ENCODE data around the gene ANOS1.
"Not testable (repeated sequence)": the region's sequence is repeated elsewhere in the genome, so short reads cannot be mapped to it uniquely, and the experiment has no call there.

Gene ANOS1

DNA sequence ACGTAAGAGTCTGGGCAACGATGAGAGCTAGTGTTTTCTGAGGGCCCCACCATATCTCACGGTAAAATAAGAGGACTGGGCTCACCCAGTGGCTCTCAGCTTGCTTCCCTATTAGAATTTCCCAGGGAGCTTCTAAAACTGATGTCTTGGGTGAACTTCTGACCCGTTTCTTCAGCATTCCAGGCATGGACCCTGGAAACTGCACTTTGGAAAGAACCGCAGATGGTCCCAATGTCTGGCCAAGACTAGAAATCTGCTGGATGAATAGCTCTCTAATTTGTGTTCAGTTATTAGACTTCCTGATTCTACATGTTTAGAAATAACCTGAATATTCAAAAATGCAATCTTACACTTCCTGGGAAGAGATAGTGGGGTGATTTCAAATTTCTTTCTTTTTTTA, 127.8 kb downstream of the ANOS1 start:
- DNase-seq, result no peak

DNA sequence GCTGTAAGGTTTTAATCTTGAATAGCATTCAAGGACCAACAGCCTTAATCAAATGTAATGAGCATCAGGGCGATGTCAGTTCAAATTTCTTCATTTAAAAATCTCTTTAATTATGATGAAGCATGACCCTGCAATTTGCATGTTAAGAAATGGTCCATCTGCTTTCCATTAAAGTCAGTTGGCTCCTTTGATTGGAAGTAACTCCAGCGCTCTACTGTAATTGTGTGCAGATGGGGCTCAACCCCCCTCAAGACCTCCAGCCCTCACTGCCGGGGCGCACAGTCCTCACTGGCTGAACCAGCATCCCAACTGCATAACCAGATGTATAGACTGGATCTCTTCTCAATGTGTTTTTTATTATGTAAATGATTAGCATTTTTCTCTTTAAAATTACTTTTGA, 140.4 kb downstream of the ANOS1 start:
- no peak for DNase-seq

DNA sequence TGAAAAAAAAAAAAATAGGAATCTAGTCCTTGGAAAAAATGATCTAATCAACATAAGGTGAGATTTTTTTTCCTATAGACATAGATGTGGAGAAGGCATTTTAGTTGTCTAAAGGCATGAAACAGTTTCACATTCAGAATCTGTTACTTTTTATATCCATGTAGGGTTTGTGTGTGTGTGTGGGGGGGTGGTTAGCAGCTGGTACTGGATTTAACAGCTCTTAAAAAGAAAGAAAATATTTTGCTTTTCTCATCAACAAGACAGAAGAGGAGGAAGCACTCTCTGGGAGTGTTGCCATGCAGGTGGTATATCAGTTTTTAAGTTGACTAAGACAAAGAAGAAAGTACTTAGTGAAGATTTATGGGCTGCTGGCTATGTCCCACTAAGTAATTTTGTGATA, 145.0 kb downstream of the ANOS1 start:
- no peak for DNase-seq

DNA sequence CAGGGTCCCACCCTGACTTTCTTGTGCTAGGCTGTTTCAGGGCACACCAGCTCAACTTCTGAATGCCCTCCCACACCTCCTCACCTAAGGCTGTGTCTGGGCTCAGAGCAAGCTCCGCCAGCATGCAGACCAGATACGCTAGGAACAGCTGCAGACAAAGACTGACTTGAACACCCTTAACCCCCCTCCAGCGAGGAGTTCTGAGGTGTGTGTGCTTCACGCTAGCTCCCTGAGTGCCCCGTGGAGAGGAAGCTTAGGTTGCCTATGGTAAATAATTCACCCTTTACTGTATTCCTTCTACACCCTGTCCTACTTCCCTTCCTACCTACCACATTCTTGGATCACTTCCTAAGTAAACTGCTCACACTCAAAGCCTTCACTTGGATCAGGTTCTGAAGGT, 152.3 kb downstream of the ANOS1 start:
- no peak for DNase-seq

DNA sequence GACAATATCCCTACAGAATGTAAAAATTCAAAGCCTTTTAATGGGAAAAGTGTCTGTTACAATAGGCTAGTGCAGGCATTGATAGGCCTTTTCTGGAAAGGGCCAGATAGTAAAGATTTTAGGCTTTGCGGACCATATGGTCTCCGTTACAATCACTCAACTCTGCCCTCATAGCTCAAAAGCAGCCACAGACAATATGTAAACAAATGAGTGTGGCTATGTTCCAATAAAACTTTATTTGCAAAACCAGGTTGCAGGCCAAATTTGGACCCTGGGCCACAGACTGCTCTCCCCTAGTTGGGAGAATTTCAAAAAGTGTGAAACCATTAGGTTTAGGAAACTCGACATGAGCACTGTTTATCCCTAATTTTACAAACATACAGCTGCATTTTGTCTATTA, 155.1 kb downstream of the ANOS1 start:
- DNase-seq, result no peak

DNA sequence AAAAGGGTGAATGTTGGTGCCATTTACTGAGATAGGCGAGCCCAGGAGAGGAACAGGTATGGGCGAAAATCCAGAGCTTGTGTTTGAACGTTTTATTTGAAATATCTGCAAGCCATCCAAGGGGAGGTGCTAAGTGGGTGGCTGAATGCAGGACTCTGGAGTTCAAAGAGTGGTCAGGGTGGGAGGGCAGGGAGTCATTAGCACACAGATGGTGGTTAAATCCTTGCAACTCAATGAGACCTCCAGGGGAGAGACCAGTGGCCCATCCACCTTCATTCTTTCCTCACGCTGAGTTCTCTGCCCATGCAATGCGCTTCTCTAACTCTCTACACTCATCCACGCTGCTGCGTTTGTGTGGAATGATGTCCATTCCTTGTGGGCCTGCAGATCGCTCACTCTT, 166.2 kb downstream of the ANOS1 start:
- no peak for DNase-seq

DNA sequence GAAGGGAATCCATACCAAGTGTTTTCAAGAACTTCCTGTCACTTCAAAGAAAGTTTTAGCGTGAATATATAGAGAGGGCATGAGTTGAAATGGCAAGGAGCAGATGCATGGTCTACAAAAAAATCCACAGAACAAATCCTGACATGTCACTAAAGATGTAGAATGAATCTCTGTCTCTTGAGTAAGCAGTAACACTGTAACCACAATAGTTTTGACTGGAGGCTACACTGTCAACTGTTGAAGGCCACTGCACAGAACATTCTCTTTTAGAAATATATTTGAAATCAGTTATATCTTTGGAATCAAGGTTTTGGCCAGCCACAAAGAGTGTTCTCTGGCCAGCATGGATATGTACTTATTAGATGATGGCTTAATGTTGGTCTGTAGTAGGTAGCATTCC, 183.5 kb downstream of the ANOS1 start:
- DNase-seq, result no peak

DNA sequence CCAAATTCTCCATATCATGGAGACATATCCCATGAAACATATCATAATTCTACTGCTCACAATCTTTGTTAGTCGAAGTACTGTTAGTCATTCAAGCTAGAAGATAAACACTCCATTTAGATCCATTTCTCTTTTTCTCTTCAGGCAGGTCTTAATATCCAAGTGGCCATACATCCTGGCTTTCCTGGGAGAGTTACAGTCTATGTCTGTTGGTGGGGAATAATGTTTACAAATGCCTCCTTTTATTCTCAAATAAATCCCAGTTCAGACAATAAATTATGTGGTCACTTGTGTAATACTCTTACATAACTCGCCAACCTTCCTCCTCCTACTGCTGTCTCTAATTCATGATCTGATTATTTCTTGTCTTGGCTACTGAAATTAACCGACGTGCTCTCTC, 185.2 kb downstream of the ANOS1 start:
- DNase-seq, result no peak

DNA sequence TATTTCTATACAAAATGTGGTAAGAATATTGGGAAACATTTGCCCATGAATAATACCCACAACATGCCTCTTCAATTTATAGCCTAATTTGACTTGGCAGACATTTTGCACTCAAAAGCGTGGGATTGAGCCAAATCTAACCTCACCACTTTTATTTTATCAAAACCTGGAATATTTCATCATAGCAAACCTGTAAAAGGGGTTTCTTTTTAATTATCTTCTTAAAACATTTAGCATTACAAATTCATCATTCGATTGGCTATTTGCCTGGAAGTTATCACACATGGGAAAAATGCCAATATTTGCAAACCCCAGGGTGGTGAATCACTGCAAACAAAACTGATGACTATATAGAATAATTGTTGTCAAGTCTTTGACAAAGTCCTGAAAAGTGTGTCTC, 211.1 kb downstream of the ANOS1 start:
- DNase-seq, result no peak

DNA sequence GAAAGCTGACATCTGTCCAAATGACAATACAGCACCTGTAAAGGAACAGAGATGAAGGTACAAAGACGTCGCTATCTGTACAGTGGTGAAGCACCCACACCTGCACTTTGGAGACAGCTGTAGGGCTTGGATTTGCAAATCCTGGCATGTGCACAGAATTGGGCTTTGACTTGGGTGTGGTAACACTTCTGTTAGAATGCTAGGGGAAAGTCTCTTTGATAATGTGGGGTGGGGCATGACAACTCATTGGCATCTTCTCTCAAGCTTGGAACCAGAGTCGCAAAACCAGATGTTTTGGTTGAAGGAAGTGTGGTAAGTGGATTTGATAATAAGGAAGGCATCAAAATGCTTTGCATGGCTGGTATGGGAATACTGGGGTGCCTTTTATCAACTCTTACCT, 211.8 kb downstream of the ANOS1 start:
- DNase-seq, result no peak

DNA sequence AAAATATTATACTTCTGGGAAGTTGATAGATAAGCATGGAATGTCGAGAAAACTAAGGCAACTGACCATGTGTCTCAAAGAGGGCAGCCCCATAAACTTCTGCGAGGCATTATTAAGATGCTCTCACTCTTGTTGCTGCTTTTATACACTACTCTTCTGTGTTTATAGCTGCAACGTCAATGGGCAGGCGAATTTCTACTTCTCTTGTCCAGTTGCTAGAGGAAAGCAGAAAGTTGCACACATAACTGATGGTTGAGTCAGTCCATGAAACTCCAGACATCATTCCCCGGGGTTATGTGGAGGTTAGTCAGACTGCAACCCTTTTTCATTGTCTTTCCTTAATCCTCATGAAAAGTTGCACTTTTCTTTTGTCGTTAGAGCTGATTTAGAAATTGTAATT, 227.5 kb downstream of the ANOS1 start:
- DNase-seq, result no peak

DNA sequence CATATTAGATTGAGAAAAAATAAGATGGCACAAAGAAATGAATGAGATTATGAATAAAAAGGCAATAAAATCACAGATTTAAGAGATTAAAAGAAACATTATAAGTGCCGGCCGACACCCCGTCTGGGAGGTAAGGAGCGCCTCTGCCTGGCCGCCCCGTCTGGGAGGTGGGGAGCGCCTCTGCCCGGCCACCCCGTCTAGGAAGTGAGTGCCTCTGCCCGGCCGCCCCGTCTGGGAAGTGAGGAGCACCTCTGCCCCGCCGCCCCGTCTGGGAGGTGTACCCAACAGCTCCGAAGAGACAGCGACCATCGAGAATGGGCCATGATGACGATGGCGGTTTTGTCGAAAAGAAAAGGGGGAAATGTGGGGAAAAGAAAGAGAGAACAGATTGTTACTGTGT, 229.8 kb downstream of the ANOS1 start:
- DNase-seq, result not testable (repeated sequence)

DNA sequence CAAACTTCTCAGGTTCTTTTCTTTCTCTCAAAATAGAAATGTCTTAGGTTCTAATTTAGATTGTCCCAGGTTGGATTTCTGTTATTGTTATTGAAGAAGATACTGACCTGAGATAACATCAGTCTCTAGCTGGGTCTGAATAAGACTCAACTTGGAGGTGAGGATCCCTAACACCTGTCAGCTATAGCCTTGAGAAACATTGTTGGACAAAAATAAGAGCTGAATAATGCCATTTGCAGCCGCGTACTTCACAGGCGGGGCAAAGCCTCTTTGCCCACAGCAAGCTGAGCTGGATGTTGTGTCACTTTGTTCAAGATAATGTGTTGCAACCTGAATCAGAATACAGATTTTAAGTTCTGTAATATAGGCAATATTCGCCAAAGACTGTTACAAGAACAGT, 231.7 kb downstream of the ANOS1 start:
- DNase-seq, result no peak

DNA sequence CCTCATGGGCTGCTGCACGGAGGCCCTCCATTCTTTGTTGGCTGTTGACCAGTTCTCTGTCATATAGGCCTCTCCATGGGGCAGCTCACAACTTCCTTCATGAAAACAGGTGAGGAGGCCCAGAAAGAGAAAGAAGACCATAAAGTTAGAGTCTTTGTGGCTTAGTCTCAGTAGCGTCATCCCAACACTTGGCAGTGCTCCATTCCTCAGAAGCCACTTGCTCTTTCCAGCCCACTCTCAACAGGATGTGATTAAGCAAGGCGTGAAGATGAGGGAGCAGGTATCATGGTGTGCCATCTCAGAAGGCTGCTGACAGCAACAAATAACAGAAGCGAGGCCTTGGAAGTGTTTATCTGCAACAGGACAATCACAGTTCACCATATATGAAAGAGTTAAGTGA, 236.9 kb downstream of the ANOS1 start:
- not testable (repeated sequence) for DNase-seq

DNA sequence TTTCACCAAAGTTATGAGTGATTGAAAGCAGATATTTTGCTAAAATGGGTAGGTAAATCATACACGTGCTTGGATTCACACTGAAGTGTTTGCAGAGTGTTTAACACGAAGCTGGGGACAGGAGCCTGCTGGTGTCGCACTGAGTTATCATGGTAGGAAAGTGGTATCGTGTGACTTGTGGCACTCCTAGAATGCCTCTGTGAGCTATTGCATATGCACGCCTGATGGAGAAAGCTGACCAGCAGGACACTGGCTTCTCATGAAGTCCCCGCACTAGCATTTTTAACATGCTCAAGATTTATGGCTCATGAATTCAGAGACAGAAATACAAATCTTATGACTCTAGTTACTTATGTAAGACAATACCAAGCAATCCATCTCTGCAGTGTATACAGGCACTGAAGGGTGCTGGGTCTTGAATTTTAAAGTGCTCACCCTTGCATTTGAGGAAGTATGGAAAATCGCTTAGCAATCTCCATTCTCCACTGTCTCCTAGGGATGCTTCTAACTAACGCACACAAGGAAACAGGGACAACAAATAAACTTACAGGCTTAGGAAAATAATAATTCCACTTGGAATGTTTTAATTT, 247.5 kb downstream of the ANOS1 start:
- DNase-seq, result no peak
